HG03108 (cell line): ENCODE measurements around the gene KEL.

Experiments used
- ATAC-seq: cut with Tn5 transposase; IDR thresholded peaks from one replicate; pipeline ENCODE4 v1.9.1; 2021; ENCODE audit warnings: moderate library complexity; ENCODE audit not compliant: unreplicated experiment

KEL gene

GRCh38 chr7:142961595-142961972, 579 bp downstream of the KEL start:
- no peak for ATAC-seq

GRCh38 chr7:142960955-142961512, 1.1 kb downstream of the KEL start:
- no peak for ATAC-seq

GRCh38 chr7:142959202-142959601, 3.0 kb downstream of the KEL start:
- no peak for ATAC-seq

GRCh38 chr7:142957723-142958122, 4.4 kb downstream of the KEL start:
- ATAC-seq, result no peak

- ATAC-seq, result no peak
These were observed 5.1 kb downstream of the KEL start for GRCh38 chr7:142956951-142957623.

- no peak for ATAC-seq
These were observed 7.4 kb downstream of the KEL start for GRCh38 chr7:142954680-142955268.

- ATAC-seq, result no peak
These were observed 11.9 kb downstream of the KEL start for GRCh38 chr7:142950235-142950634.

GRCh38 chr7:142948603-142949002, 13.6 kb downstream of the KEL start:
- no peak for ATAC-seq

- ATAC-seq, result no peak
These were observed 17.2 kb downstream of the KEL start for GRCh38 chr7:142945001-142945400.

GRCh38 chr7:142943706-142944268, 18.4 kb downstream of the KEL start:
- no peak for ATAC-seq

GRCh38 chr7:142942746-142943145, 19.4 kb downstream of the KEL start:
- no peak for ATAC-seq

GRCh38 chr7:142941541-142941940, 20.6 kb downstream of the KEL start:
- ATAC-seq, result no peak

- ATAC-seq, result no peak
These were observed 21.1 kb downstream of the KEL start for GRCh38 chr7:142940966-142941535.

GRCh38 chr7:142939226-142939910, 22.8 kb downstream of the KEL start, which contains the start of gene LLCFC1:
TSS of gene LLCFC1 (plus strand) at chr7:142939484. CDS start at chr7:142939622, 138 bp downstream.
- no peak for ATAC-seq

- ATAC-seq, result no peak
These were observed 23.6 kb downstream of the KEL start for GRCh38 chr7:142938611-142939010.

GRCh38 chr7:142935941-142936565, 26.1 kb downstream of the KEL start:
- ATAC-seq, result no peak

- ATAC-seq, result no peak
These were observed 28.1 kb downstream of the KEL start for GRCh38 chr7:142934056-142934455.

GRCh38 chr7:142933624-142934023, 28.5 kb downstream of the KEL start, which contains the start of gene TRPV5:
TSS of gene TRPV5 (minus strand) at chr7:142933746. CDS start at chr7:142933459, 287 bp downstream.
- no peak for ATAC-seq

- no peak for ATAC-seq
These were observed 29.1 kb downstream of the KEL start for GRCh38 chr7:142933092-142933475.

GRCh38 chr7:142932386-142933091, 29.6 kb downstream of the KEL start:
- ATAC-seq, result no peak
